Measurements from ENCODE around the gene SEC24D.
A peak's percentile ranks its signal among the peaks of the same experiment; 100 is the strongest.

The SEC24D gene

GRCh38 chr4:118736900-118737299, 99.0 kb downstream of the SEC24D start:
- no peak for DNase-seq (ENCODE audit: low read depth)
- no peak overlapping the region for H3K4me3 ChIP-seq (ENCODE audit: low read depth, low read length)

GRCh38 chr4:118734491-118735205, 101.3 kb downstream of the SEC24D start:
- DNase-seq (ENCODE audit: low read depth), result no peak
- no peak overlapping the region for H3K4me3 ChIP-seq (ENCODE audit: low read depth, low read length)

- no peak for DNase-seq (ENCODE audit: low read depth)
- H3K4me3 ChIP-seq (ENCODE audit: low read depth, low read length), result no peak overlapping the region
Measured at GRCh38 chr4:118732591-118733330, 103.2 kb downstream of the SEC24D start.

GRCh38 chr4:118730683-118731082, 105.2 kb downstream of the SEC24D start:
- H3K4me3 ChIP-seq (ENCODE audit: low read depth, low read length), result no peak overlapping the region
- DNase-seq (ENCODE audit: low read depth), result no peak

- DNase-seq (ENCODE audit: low read depth), result no peak
- no peak overlapping the region for H3K4me3 ChIP-seq (ENCODE audit: low read depth, low read length)
Measured at GRCh38 chr4:118729287-118730286, 106.3 kb downstream of the SEC24D start.

GRCh38 chr4:118727360-118727759, 108.6 kb downstream of the SEC24D start:
- no peak overlapping the region for H3K4me3 ChIP-seq (ENCODE audit: low read depth, low read length)
- DNase-seq (ENCODE audit: low read depth), result no peak

- no peak for DNase-seq (ENCODE audit: low read depth)
- H3K4me3 ChIP-seq (ENCODE audit: low read depth, low read length), result no peak overlapping the region
Measured at GRCh38 chr4:118723369-118723768, 112.6 kb downstream of the SEC24D start.

- DNase-seq (ENCODE audit: low read depth), result no peak
- no peak overlapping the region for H3K4me3 ChIP-seq (ENCODE audit: low read depth, low read length)
Measured at GRCh38 chr4:118721752-118722151, 114.2 kb downstream of the SEC24D start.

- DNase-seq (ENCODE audit: low read depth), result no peak
- H3K4me3 ChIP-seq (ENCODE audit: low read depth, low read length), result no peak overlapping the region
Measured at GRCh38 chr4:118718511-118719170, 117.3 kb downstream of the SEC24D start.

- DNase-seq (ENCODE audit: low read depth), result no peak
Measured at GRCh38 chr4:118716304-118716703, 119.6 kb downstream of the SEC24D start.

GRCh38 chr4:118714682-118715081, 121.2 kb downstream of the SEC24D start:
- no peak for DNase-seq (ENCODE audit: low read depth)
- H3K4me3 ChIP-seq (ENCODE audit: low read depth, low read length), result no peak overlapping the region

More at GRCh38 chr4:118716304-118716703, 119.6 kb downstream of the SEC24D start:
- no peak overlapping the region for H3K4me3 ChIP-seq (ENCODE audit: low read depth, low read length)

- no peak overlapping the region for H3K4me3 ChIP-seq (ENCODE audit: low read depth, low read length)
- no peak for DNase-seq (ENCODE audit: low read depth)
Measured at GRCh38 chr4:118712872-118713271, 123.1 kb downstream of the SEC24D start.

- no peak overlapping the region for H3K4me3 ChIP-seq (ENCODE audit: low read depth, low read length)
- no peak for DNase-seq (ENCODE audit: low read depth)
Measured at GRCh38 chr4:118711052-118711451, 124.9 kb downstream of the SEC24D start.

- no peak overlapping the region for H3K4me3 ChIP-seq (ENCODE audit: low read depth, low read length)
- DNase-seq (ENCODE audit: low read depth), result no peak
Measured at GRCh38 chr4:118703118-118703517, 132.8 kb downstream of the SEC24D start.

- peak within 1 kb of the TSS; percentile 78 for H3K4me3 ChIP-seq (ENCODE audit: low read depth, low read length)
- DNase-seq (ENCODE audit: low read depth), result peak; percentile 75
Measured at GRCh38 chr4:118684873-118685811, 150.8 kb downstream of the SEC24D start, which contains the start of gene METTL14. METTL14 (plus strand) TSS chr4:118685392; CDS start chr4:118685535, 143 bp downstream.

- H3K4me3 ChIP-seq (ENCODE audit: low read depth, low read length), result no peak overlapping the region
- DNase-seq (ENCODE audit: low read depth), result no peak
Measured at GRCh38 chr4:118683513-118683912, 152.4 kb downstream of the SEC24D start.

GRCh38 chr4:118682928-118683327, 153.0 kb downstream of the SEC24D start:
- no peak overlapping the region for H3K4me3 ChIP-seq (ENCODE audit: low read depth, low read length)
- DNase-seq (ENCODE audit: low read depth), result peak; percentile 6

- DNase-seq (ENCODE audit: low read depth), result no peak
- H3K4me3 ChIP-seq (ENCODE audit: low read depth, low read length), result no peak overlapping the region
Measured at GRCh38 chr4:118680808-118681207, 155.1 kb downstream of the SEC24D start.
